ENCODE measurements around the gene RNF43. TPM values are rescaled to one million over a fixed set of nuclear protein-coding genes. Genes with fewer than 3 reads are reported as not detected.

RNF43 gene
- total RNA-seq, 4 donors from 2014 or later: 46.9 to 104 (median 85.4) TPM

GRCh38 chr17:58436805-58437239 is 19.5 kb upstream of the RNF43 start:
- H3K4me3 ChIP-seq: no peak overlapping the region
- H3K36me3 ChIP-seq: no peaks in the 10 kb centered on the region
- H3K27ac ChIP-seq: no peak overlapping the region
- no peaks in the 10 kb centered on the region for H3K4me1 ChIP-seq
- no peak for DNase-seq
- TF ChIP-seq POLR2A (IDR thresholded peaks at IDR 0.05): no peak
- TF ChIP-seq CTCF (IDR thresholded peaks at IDR 0.05): no peak
- H3K9me3 ChIP-seq: no peaks in the 10 kb centered on the region
- no peaks in the 10 kb centered on the region for H3K27me3 ChIP-seq

- no peaks in the 10 kb centered on the region for H3K9me3 ChIP-seq
- H3K36me3 ChIP-seq: no peaks in the 10 kb centered on the region
- no peak overlapping the region for H3K27ac ChIP-seq
- no peak for DNase-seq
- H3K4me3 ChIP-seq: no peak overlapping the region
- TF ChIP-seq POLR2A (IDR thresholded peaks at IDR 0.05) (no peak), CTCF (IDR thresholded peaks at IDR 0.05) (no peak)
- H3K27me3 ChIP-seq: no peaks in the 10 kb centered on the region
- H3K4me1 ChIP-seq: no peaks in the 10 kb centered on the region
Measured at GRCh38 chr17:58436245-58436644, 18.9 kb upstream of the RNF43 start.

- DNase-seq: no peak
- Histone ChIP-seq H3K27me3 (no peaks in the 10 kb centered on the region), H3K36me3 (no peaks in the 10 kb centered on the region), H3K4me3 (no peak overlapping the region), H3K4me1 (no peaks in the 10 kb centered on the region), H3K27ac (no peak overlapping the region), H3K9me3 (no peaks in the 10 kb centered on the region)
- no peak for TF ChIP-seq POLR2A (IDR thresholded peaks at IDR 0.05)
- TF ChIP-seq CTCF (IDR thresholded peaks at IDR 0.05): peak in 1 of 6 experiments; percentile 10
Measured at GRCh38 chr17:58432806-58433573, 15.7 kb upstream of the RNF43 start.

- no peak overlapping the region for H3K4me3 ChIP-seq
- TF ChIP-seq POLR2A (IDR thresholded peaks at IDR 0.05) (no peak), CTCF (IDR thresholded peaks at IDR 0.05) (no peak)
- H3K27ac ChIP-seq: no peak overlapping the region
- no peaks in the 10 kb centered on the region for H3K9me3 ChIP-seq
- H3K4me1 ChIP-seq: no peaks in the 10 kb centered on the region
- no peak for DNase-seq
- no peaks in the 10 kb centered on the region for H3K27me3 ChIP-seq
- no peaks in the 10 kb centered on the region for H3K36me3 ChIP-seq
Measured at GRCh38 chr17:58427807-58428206, 10.5 kb upstream of the RNF43 start.

GRCh38 chr17:58421711-58422110 is 4.4 kb upstream of the RNF43 start:
- H3K27ac ChIP-seq: no peak overlapping the region
- H3K27me3 ChIP-seq: no peaks in the 10 kb centered on the region
- H3K4me3 ChIP-seq: no peak overlapping the region
- no peak for DNase-seq
- no peaks in the 10 kb centered on the region for H3K36me3 ChIP-seq
- no peak for TF ChIP-seq POLR2A (IDR thresholded peaks at IDR 0.05)
- no peak for TF ChIP-seq CTCF (IDR thresholded peaks at IDR 0.05)
- H3K9me3 ChIP-seq: no peaks in the 10 kb centered on the region
- peaks cover 0 to 7% (median 0%) of the 10 kb centered on the region in 4 donors for H3K4me1 ChIP-seq
